GM23338 (cell line): Measurements from ENCODE around the gene KRT12. TPM values are rescaled to one million over a fixed set of nuclear protein-coding genes. Genes with fewer than 3 reads are reported as not detected.

Experiments used
- ATAC-seq: fragments of 200-7000 bp; cut with Tn5 transposase; 3 replicates; pipeline ENCODE4 v1.9.1; 2020
- DNase-seq: peaks from one replicate; pipeline ENCODE4 v3.0.0-alpha.2; 2015; ENCODE audit warnings: low spot score
- H2AFZ ChIP-seq: fragments of 200-600 bp; sonication (generic); 2 replicates; pipeline ENCODE4 v1.8.0; 2016; ENCODE audit warnings: antibody characterized with exemption, mild to moderate bottlenecking, moderate library complexity
- H3F3A ChIP-seq: fragments of 200-600 bp; sonication (generic); replicated peaks from 2 replicates; pipeline ENCODE4 v1.8.0; 2017; ENCODE audit warnings: antibody characterized with exemption, mixed run types, low read depth
- H3K27ac ChIP-seq: fragments of 200-600 bp; sonication (generic); 2 replicates; pipeline ENCODE4 v1.6.1; 2016; ENCODE audit warnings: low read depth
- H3K27me3 ChIP-seq: fragments of 200-600 bp; sonication (generic); 2 replicates; pipeline ENCODE4 v1.8.0; 2016; ENCODE audit warnings: mild to moderate bottlenecking, mixed run types, moderate library complexity; ENCODE audit not compliant: insufficient read depth
- H3K36me3 ChIP-seq: fragments of 200-600 bp; sonication (generic); 2 replicates; pipeline ENCODE4 v1.8.0; 2016; ENCODE audit warnings: mild to moderate bottlenecking; ENCODE audit not compliant: insufficient read depth
- H3K4me1 ChIP-seq: fragments of 200-600 bp; sonication (generic); 2 replicates; pipeline ENCODE4 v1.8.0; 2016; ENCODE audit warnings: mild to moderate bottlenecking, moderate library complexity; ENCODE audit not compliant: insufficient read depth
- H3K4me2 ChIP-seq: fragments of 200-600 bp; sonication (generic); 2 replicates; pipeline ENCODE4 v1.7.1; 2017; ENCODE audit warnings: mixed run types
- H3K4me3 ChIP-seq: fragments of 200-600 bp; sonication (generic); 2 replicates; pipeline ENCODE4 v1.6.1; 2016; ENCODE audit warnings: mixed run types
- H3K79me2 ChIP-seq: fragments of 200-600 bp; sonication (generic); replicated peaks from 2 replicates; pipeline ENCODE4 v1.8.0; 2017; ENCODE audit warnings: mild to moderate bottlenecking; ENCODE audit not compliant: insufficient read depth
- H3K9me2 ChIP-seq: fragments of 200-600 bp; sonication (generic); 2 replicates; pipeline ENCODE4 v1.8.0; 2017; ENCODE audit not compliant: insufficient read depth
- H4K20me1 ChIP-seq: fragments of 200-600 bp; sonication (generic); replicated peaks from 2 replicates; pipeline ENCODE4 v1.8.0; 2017; ENCODE audit warnings: mild to moderate bottlenecking; ENCODE audit not compliant: insufficient read depth
- H3K27ac Mint-ChIP-seq: 2 replicates; pipeline ENCODE4 v1.8.0; 2020; ENCODE audit warnings: inconsistent platforms, mild to moderate bottlenecking, moderate library complexity, mixed read lengths
- H3K27me3 Mint-ChIP-seq: 3 replicates; pipeline ENCODE4 v1.8.0; 2022; ENCODE audit warnings: low read depth, mild to moderate bottlenecking, moderate library complexity, mixed read lengths, inconsistent platforms; ENCODE audit not compliant: insufficient read depth, poor library complexity
- H3K36me3 Mint-ChIP-seq: 3 replicates; pipeline ENCODE4 v1.8.0; 2021; ENCODE audit warnings: low read depth, mild to moderate bottlenecking, inconsistent platforms, moderate library complexity, mixed read lengths
- H3K4me1 Mint-ChIP-seq: 3 replicates; pipeline ENCODE4 v1.8.0; 2020; ENCODE audit warnings: mild to moderate bottlenecking, inconsistent platforms, mixed read lengths
- H3K4me3 Mint-ChIP-seq: 3 replicates; pipeline ENCODE4 v1.8.0; 2021; ENCODE audit warnings: moderate library complexity, mild to moderate bottlenecking, inconsistent platforms, mixed read lengths
- H3K9me3 Mint-ChIP-seq: 3 replicates; pipeline ENCODE4 v1.8.0; 2020; ENCODE audit warnings: moderate library complexity, mild to moderate bottlenecking, inconsistent platforms, mixed read lengths
- CREB1 ChIP-seq: fragments of 250-450 bp; sonication (Bioruptor Pico); IDR thresholded peaks from 2 replicates; pipeline ENCODE4 v1.5.0; 2020; ENCODE audit warnings: low read depth, mild to moderate bottlenecking, moderate library complexity
- EZH2 ChIP-seq: fragments of 200-600 bp; sonication (generic); IDR thresholded peaks from one replicate; pipeline ENCODE4 v1.8.0; 2017; ENCODE audit warnings: antibody characterized with exemption, mild to moderate bottlenecking, low read depth; ENCODE audit not compliant: unreplicated experiment
- EZH2phosphoT487 ChIP-seq: fragments of 200-600 bp; sonication (generic); IDR thresholded peaks from one replicate; pipeline ENCODE4 v1.8.1; 2018; ENCODE audit warnings: antibody characterized with exemption; ENCODE audit not compliant: unreplicated experiment
- JUNB ChIP-seq: IDR thresholded peaks from one replicate; pipeline ENCODE4 v1.6.1; 2016; ENCODE audit warnings: antibody characterized with exemption; ENCODE audit not compliant: unreplicated experiment
- POLR2AphosphoS5 ChIP-seq: IDR thresholded peaks from 2 replicates; pipeline ENCODE4 v1.6.1; 2016; ENCODE audit warnings: antibody characterized with exemption, low read depth
- STAT1 ChIP-seq: IDR thresholded peaks from one replicate; pipeline ENCODE4 v1.6.1; 2016; ENCODE audit warnings: antibody characterized with exemption; ENCODE audit not compliant: unreplicated experiment
- ZNF114 ChIP-seq: fragments of 250-450 bp; sonication (Bioruptor Pico); IDR thresholded peaks from 2 replicates; pipeline ENCODE4 v1.5.0; 2020; ENCODE audit warnings: mild to moderate bottlenecking, moderate library complexity
- polyA plus RNA-seq: library from polyadenylated mRNA; unstranded; fragments of >200 nt; fragmentation: Nextera tagmentation; extraction: Ambion mirVana; gene quantifications from 2 replicates; pipeline ENCODE4 v1.2.1, GENCODE V29; 2016
- total RNA-seq: library from RNA; depleted of rRNA; stranded (reverse); fragments of >200 nt; shearing (Covaris generic); gene quantifications from 2 replicates; pipeline ENCODE4 v1.2.3, GENCODE V29; 2014
- TF ChIP-seq, protein P1 (sequence below), 2 experiments: fragments of 200-600 bp in 1 of 2; sonication (generic) in 1 of 2; conservative IDR thresholded peaks; 2 replicates each; pipeline versions ENCODE4 v1.5.1 to v1.6.1; 2016 to 2017; ENCODE audit warnings: antibody characterized with exemption in 2 of 2, low read depth in 2 of 2, mild to moderate bottlenecking in 2 of 2, moderate library complexity in 1 of 2
- TF ChIP-seq, protein P2 (sequence below): IDR thresholded peaks from 2 replicates; pipeline ENCODE4 v1.6.1; 2016; ENCODE audit warnings: antibody characterized with exemption

Gene KRT12
- total and polyA plus RNA-seq, 2 experiments from 2014 or later: not detected

DNA sequence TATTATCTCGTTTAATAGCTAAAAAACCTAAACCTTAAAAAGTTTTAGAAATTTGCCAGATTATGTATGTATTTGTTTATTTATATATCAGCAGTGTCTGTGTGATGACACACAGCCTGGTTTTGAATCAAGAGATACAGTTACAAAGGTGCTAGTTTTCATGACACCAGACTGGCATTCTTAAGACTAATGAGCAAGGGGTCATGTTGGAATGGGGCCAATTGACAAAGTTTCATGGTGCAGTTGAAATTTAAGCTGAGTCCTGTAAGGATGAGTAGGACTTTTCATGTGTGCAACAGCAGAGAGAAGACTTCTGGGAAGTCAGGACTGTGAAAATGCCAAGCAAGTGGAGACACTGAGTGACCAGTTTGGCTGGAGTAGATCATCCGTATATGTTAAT is 41.4 kb downstream of the KRT12 start:
- no peaks in the 10 kb centered on the region for H3K36me3 Mint-ChIP-seq
- H3K27me3 Mint-ChIP-seq: peaks cover 2% of the 10 kb centered on the region
- Histone ChIP-seq H3K9me2 (no peaks in the 10 kb centered on the region), H3K4me3 (no peak overlapping the region), H2AFZ (no peak overlapping the region), H3K27ac (no peak overlapping the region), H3K79me2 (no peaks in the 10 kb centered on the region), H3K36me3 (no peaks in the 10 kb centered on the region), H3K4me1 (no peaks in the 10 kb centered on the region), H3K27me3 (peaks cover 53% of the 10 kb centered on the region), H3F3A (no peaks in the 10 kb centered on the region), H3K4me2 (no peak overlapping the region), H4K20me1 (peaks cover 4% of the 10 kb centered on the region; the same call in 1 of the 2 replicates)
- H3K4me1 Mint-ChIP-seq: no peaks in the 10 kb centered on the region
- no peak for ATAC-seq
- TF ChIP-seq EZH2: no peak
- TF ChIP-seq ZNF114 (CRISPR knock-in tag): no peak
- TF ChIP-seq, protein P1, sequence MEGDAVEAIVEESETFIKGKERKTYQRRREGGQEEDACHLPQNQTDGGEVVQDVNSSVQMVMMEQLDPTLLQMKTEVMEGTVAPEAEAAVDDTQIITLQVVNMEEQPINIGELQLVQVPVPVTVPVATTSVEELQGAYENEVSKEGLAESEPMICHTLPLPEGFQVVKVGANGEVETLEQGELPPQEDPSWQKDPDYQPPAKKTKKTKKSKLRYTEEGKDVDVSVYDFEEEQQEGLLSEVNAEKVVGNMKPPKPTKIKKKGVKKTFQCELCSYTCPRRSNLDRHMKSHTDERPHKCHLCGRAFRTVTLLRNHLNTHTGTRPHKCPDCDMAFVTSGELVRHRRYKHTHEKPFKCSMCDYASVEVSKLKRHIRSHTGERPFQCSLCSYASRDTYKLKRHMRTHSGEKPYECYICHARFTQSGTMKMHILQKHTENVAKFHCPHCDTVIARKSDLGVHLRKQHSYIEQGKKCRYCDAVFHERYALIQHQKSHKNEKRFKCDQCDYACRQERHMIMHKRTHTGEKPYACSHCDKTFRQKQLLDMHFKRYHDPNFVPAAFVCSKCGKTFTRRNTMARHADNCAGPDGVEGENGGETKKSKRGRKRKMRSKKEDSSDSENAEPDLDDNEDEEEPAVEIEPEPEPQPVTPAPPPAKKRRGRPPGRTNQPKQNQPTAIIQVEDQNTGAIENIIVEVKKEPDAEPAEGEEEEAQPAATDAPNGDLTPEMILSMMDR (conservative IDR thresholded peaks at IDR 0.05; ENCODE audit: low read depth in 2 of 2): no peak
- TF ChIP-seq POLR2AphosphoS5: no peak
- TF ChIP-seq CREB1 (CRISPR knock-in tag): no peak
- no peak for TF ChIP-seq EZH2phosphoT487
- TF ChIP-seq, protein P2, sequence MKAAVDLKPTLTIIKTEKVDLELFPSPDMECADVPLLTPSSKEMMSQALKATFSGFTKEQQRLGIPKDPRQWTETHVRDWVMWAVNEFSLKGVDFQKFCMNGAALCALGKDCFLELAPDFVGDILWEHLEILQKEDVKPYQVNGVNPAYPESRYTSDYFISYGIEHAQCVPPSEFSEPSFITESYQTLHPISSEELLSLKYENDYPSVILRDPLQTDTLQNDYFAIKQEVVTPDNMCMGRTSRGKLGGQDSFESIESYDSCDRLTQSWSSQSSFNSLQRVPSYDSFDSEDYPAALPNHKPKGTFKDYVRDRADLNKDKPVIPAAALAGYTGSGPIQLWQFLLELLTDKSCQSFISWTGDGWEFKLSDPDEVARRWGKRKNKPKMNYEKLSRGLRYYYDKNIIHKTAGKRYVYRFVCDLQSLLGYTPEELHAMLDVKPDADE: no peak
- H3K4me3 Mint-ChIP-seq: no peak overlapping the region
- no peaks in the 10 kb centered on the region for H3K9me3 Mint-ChIP-seq
- H3K27ac Mint-ChIP-seq: no peak overlapping the region
- DNase-seq: no peak

GRCh38 chr17:40824015-40824832 is 42.8 kb downstream of the KRT12 start:
- Histone ChIP-seq H3K27ac (no peak overlapping the region), H3K79me2 (no peaks in the 10 kb centered on the region), H4K20me1 (peaks cover 2% of the 10 kb centered on the region; the same call in 1 of the 2 replicates), H3K4me2 (no peak overlapping the region), H3K9me2 (peaks cover 2% of the 10 kb centered on the region; the same call in 1 of the 2 replicates), H3K36me3 (no peaks in the 10 kb centered on the region), H3K27me3 (peaks cover 39% of the 10 kb centered on the region), H2AFZ (no peak overlapping the region), H3F3A (peaks cover 5% of the 10 kb centered on the region; the same call in 1 of the 2 replicates), H3K4me3 (no peak overlapping the region), H3K4me1 (peaks cover 5% of the 10 kb centered on the region; the same call in 1 of the 2 replicates)
- H3K27ac Mint-ChIP-seq: no peak overlapping the region
- no peaks in the 10 kb centered on the region for H3K36me3 Mint-ChIP-seq
- H3K4me1 Mint-ChIP-seq: 0 out of 3 replicates have a peak, but pooled peaks cover 2% of the 10 kb centered on the region
- H3K4me3 Mint-ChIP-seq: no peak overlapping the region
- DNase-seq (no peak), ATAC-seq (no peak)
- peaks cover 2% of the 10 kb centered on the region for H3K27me3 Mint-ChIP-seq
- H3K9me3 Mint-ChIP-seq: no peaks in the 10 kb centered on the region
- TF ChIP-seq EZH2 (no peak), EZH2phosphoT487 (no peak), ZNF114 (CRISPR knock-in tag) (no peak), STAT1 (no peak), JUNB (no peak), POLR2AphosphoS5 (no peak)
- TF ChIP-seq, protein P2: no peak
